Neural cell (in vitro differentiated cells): ENCODE results near the gene TFPT. TPM values are rescaled to one million over a fixed set of nuclear protein-coding genes. Genes with fewer than 3 reads are reported as not detected.

ENCODE experiments used
- H2AFZ ChIP-seq: fragments of 200-600, 300-800 bp; sonication (generic), shearing (Covaris generic); 2 replicates; pipeline ENCODE4 v1.6.0; 2014; ENCODE audit warnings: low read depth, mild to moderate bottlenecking, antibody characterized with exemption, low read length, moderate library complexity
- H3F3A ChIP-seq: fragments of 200-600 bp; shearing (Covaris generic); 2 replicates; pipeline ENCODE4 v1.6.1; 2016; ENCODE audit warnings: mild to moderate bottlenecking, moderate library complexity, mixed read lengths, antibody characterized with exemption, low read length; ENCODE audit not compliant: insufficient read depth, poor library complexity, severe bottlenecking
- H3K27ac ChIP-seq: fragments of 200-600, 300-800 bp; sonication (generic), shearing (Covaris generic); 2 replicates; pipeline ENCODE4 v1.5.1; 2014; ENCODE audit warnings: mild to moderate bottlenecking, low read length, moderate library complexity
- H3K27me3 ChIP-seq: fragments of 300-800, 200-600 bp; sonication (generic), shearing (Covaris generic); 2 replicates; pipeline ENCODE4 v1.6.0; 2014; ENCODE audit warnings: mild to moderate bottlenecking, low read depth, low read length, moderate library complexity; ENCODE audit not compliant: insufficient read depth
- H3K36me3 ChIP-seq: fragments of 300-800, 200-600 bp; sonication (generic), shearing (Covaris generic); 2 replicates; pipeline ENCODE4 v1.5.1; 2014; ENCODE audit warnings: mild to moderate bottlenecking, antibody characterized with exemption, low read length, moderate library complexity; ENCODE audit not compliant: insufficient read depth
- H3K4me2 ChIP-seq: fragments of 300-800, 200-600 bp; sonication (generic), shearing (Covaris generic); 2 replicates; pipeline ENCODE4 v1.6.0; 2014; ENCODE audit warnings: mild to moderate bottlenecking, low read length
- H3K4me3 ChIP-seq: fragments of 300-800, 200-600 bp; sonication (generic), shearing (Covaris generic); 2 replicates; pipeline ENCODE4 v1.5.1; 2014; ENCODE audit warnings: mild to moderate bottlenecking, low read length, moderate library complexity
- H3K79me2 ChIP-seq: fragments of 200-600 bp; shearing (Covaris generic); replicated peaks from 2 replicates; pipeline ENCODE4 v1.6.0; 2014; ENCODE audit warnings: mild to moderate bottlenecking, low read length, moderate library complexity; ENCODE audit not compliant: insufficient read depth
- H3K9ac ChIP-seq: fragments of 300-800, 200-600 bp; sonication (generic), shearing (Covaris generic); 2 replicates; pipeline ENCODE4 v1.6.1; 2016; ENCODE audit warnings: mild to moderate bottlenecking, low read length, mixed read lengths
- H3K9me2 ChIP-seq: fragments of 200-600 bp; shearing (Covaris generic); 2 replicates; pipeline ENCODE4 v1.6.1; 2016; ENCODE audit warnings: mild to moderate bottlenecking, low read length, mixed read lengths; ENCODE audit not compliant: insufficient read depth
- H3K9me3 ChIP-seq: fragments of 200-600, 300-800 bp; sonication (generic), shearing (Covaris generic); 2 replicates; pipeline ENCODE4 v1.6.1; 2016; ENCODE audit warnings: mild to moderate bottlenecking, mixed run types, low read length, moderate library complexity, mixed read lengths
- H4K20me1 ChIP-seq: fragments of 200-600 bp; shearing (Covaris generic); 2 replicates; pipeline ENCODE4 v1.6.1; 2016; ENCODE audit warnings: mild to moderate bottlenecking, mixed run types; ENCODE audit not compliant: insufficient read depth
- CTCF ChIP-seq: fragments of 450-650 bp; IDR thresholded peaks from 2 replicates; pipeline ENCODE4 v1.5.1; 2014; ENCODE audit warnings: antibody characterized with exemption, mild to moderate bottlenecking, moderate library complexity; ENCODE audit not compliant: poor library complexity, severe bottlenecking
- EP300 ChIP-seq: fragments of 450-650 bp; conservative IDR thresholded peaks from 2 replicates; pipeline ENCODE4 v1.6.1; 2014; ENCODE audit warnings: antibody characterized with exemption, mild to moderate bottlenecking, moderate library complexity; ENCODE audit not compliant: poor library complexity, severe bottlenecking
- EZH2 ChIP-seq: fragments of 200-600, 300-800 bp; shearing (Covaris generic), sonication (generic); IDR thresholded peaks from 2 replicates; pipeline ENCODE4 v1.6.1; 2014; ENCODE audit warnings: antibody characterized with exemption, low read length, borderline replicate concordance, mild to moderate bottlenecking; ENCODE audit not compliant: insufficient read depth, poor library complexity, severe bottlenecking
- MXI1 ChIP-seq: fragments of 450-650 bp; conservative IDR thresholded peaks from 2 replicates; pipeline ENCODE4 v1.6.1; 2014; ENCODE audit warnings: antibody characterized with exemption, mild to moderate bottlenecking; ENCODE audit not compliant: poor library complexity, severe bottlenecking
- POLR2AphosphoS5 ChIP-seq: IDR thresholded peaks from 2 replicates; pipeline ENCODE4 v1.6.1; 2012
- RAD21 ChIP-seq: fragments of 450-650 bp; conservative IDR thresholded peaks from 2 replicates; pipeline ENCODE4 v1.6.1; 2014; ENCODE audit warnings: antibody characterized with exemption, mild to moderate bottlenecking, moderate library complexity
- REST ChIP-seq: IDR thresholded peaks from 2 replicates; pipeline ENCODE4 v1.6.1; 2012; ENCODE audit warnings: borderline replicate concordance
- SMC3 ChIP-seq: fragments of 450-650 bp; conservative IDR thresholded peaks from 2 replicates; pipeline ENCODE4 v1.6.1; 2014; ENCODE audit warnings: antibody characterized with exemption, mild to moderate bottlenecking, moderate library complexity; ENCODE audit not compliant: poor library complexity
- TAF1 ChIP-seq: IDR thresholded peaks from 2 replicates; pipeline ENCODE4 v1.6.1; 2012; ENCODE audit warnings: low read depth
- polyA plus RNA-seq: library from polyadenylated mRNA; depleted of rRNA; stranded (reverse); fragments of >200 nt; gene quantifications from 2 replicates; pipeline ENCODE4 v1.2.3, GENCODE V29; 2014

TFPT gene
- polyA plus RNA-seq, 1 donor from 2014 or later: 24.3 TPM

DNA sequence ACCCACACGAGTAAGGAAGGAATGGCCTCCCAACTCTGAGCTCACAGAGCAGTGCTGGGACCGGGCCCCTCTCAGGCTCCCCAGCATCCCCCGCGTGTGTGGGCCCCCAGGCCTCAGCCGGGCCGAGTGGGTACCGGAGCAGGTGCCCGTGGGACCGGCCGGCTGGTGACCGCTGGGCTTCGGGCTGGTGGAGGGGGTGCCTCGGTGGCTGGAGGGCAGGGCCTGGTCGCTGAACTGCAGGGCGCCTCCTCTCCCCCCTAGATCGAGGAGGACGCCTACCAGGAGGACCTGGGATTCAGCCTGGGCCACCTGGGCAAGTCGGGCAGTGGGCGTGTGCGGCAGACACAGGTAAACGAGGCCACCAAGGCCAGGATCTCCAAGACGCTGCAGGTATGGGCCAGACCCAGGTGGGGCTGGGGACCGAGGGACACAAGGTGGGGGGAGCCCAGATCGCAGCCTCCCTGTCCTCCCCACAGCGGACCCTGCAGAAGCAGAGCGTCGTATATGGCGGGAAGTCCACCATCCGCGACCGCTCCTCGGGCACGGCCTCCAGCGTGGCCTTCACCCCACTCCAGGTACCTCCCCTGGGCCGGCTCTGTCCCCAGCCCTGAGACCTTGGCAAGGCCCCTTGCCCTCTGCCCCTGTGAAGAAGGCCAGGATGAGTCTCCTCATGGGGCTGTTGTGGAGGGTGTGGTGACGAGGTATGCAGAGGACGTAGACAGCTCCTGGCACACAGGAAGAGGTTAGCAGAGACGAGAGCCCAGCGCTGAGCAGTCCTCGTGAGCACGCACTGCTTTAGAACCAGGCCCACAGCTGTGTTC, 13.5 kb upstream of the TFPT start:
- Histone ChIP-seq H3K27me3 (no peaks in the 10 kb centered on the region), H3K4me2 (no peak overlapping the region), H3K9ac (no peak overlapping the region), H3K9me3 (no peaks in the 10 kb centered on the region), H3K4me3 (no peak overlapping the region), H3K27ac (no peak overlapping the region), H3F3A (no peaks in the 10 kb centered on the region), H4K20me1 (no peaks in the 10 kb centered on the region), H2AFZ (no peak overlapping the region), H3K79me2 (no peaks in the 10 kb centered on the region), H3K36me3 (no peaks in the 10 kb centered on the region), H3K9me2 (no peaks in the 10 kb centered on the region)
- TF ChIP-seq EP300: no peak
- no peak for TF ChIP-seq REST
- TF ChIP-seq CTCF: no peak
- no peak for TF ChIP-seq SMC3
- no peak for TF ChIP-seq RAD21
- no peak for TF ChIP-seq TAF1
- no peak for TF ChIP-seq POLR2AphosphoS5
- no peak for TF ChIP-seq MXI1
- TF ChIP-seq EZH2: no peak

DNA sequence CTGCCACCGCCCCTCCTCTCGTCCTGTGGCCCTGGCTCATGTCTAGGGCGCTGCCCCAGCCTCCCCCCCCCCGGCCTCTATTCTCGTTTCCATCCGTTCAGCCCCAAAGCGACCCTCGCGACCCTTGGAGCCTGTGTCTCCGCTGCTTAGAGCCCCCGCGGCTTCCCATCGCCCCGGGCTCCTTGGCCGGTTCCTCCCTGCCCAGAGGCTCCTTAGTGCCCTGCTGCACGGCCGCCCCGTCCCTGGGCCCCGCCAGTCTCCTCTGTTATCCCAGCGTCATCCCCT, 12.9 kb upstream of the TFPT start:
- Histone ChIP-seq H3K27me3 (no peaks in the 10 kb centered on the region), H3F3A (no peaks in the 10 kb centered on the region), H3K79me2 (no peaks in the 10 kb centered on the region), H3K9me3 (no peaks in the 10 kb centered on the region), H3K36me3 (no peaks in the 10 kb centered on the region), H3K4me3 (no peak overlapping the region), H3K9ac (no peak overlapping the region), H3K4me2 (no peak overlapping the region), H4K20me1 (no peaks in the 10 kb centered on the region), H2AFZ (no peak overlapping the region), H3K27ac (no peak overlapping the region), H3K9me2 (no peaks in the 10 kb centered on the region)
- TF ChIP-seq EP300: no peak
- TF ChIP-seq CTCF: no peak
- no peak for TF ChIP-seq EZH2
- no peak for TF ChIP-seq TAF1
- TF ChIP-seq RAD21: no peak
- TF ChIP-seq POLR2AphosphoS5: no peak
- TF ChIP-seq SMC3: no peak
- no peak for TF ChIP-seq MXI1
- TF ChIP-seq REST: no peak
